Uterus (tissue), 2 donors: Measurements from ENCODE around the gene SLC2A9.
"Not testable (repeated sequence)": the region's sequence is repeated elsewhere in the genome, so short reads cannot be mapped to it uniquely, and the experiment has no call there.

Experiments used
- POLR2A ChIP-seq, 2 donors: fragments of 450-650 bp; IDR thresholded peaks; one replicate each; pipeline ENCODE4 v1.6.1; 2016; ENCODE audit warnings: antibody characterized with exemption in 2 of 2, mild to moderate bottlenecking in 1 of 2, moderate library complexity in 1 of 2
- TF ChIP-seq, protein P1 (sequence below), 4 experiments: fragments of 200-600 bp in 2 of 4; fragments of 450-650 bp in 2 of 4; sonication (generic) in 2 of 4; IDR thresholded peaks; one replicate each; pipeline ENCODE4 v1.5.1; 2016 to 2019; ENCODE audit warnings: antibody characterized with exemption in 4 of 4, mild to moderate bottlenecking in 2 of 4, moderate library complexity in 1 of 4

DNA sequence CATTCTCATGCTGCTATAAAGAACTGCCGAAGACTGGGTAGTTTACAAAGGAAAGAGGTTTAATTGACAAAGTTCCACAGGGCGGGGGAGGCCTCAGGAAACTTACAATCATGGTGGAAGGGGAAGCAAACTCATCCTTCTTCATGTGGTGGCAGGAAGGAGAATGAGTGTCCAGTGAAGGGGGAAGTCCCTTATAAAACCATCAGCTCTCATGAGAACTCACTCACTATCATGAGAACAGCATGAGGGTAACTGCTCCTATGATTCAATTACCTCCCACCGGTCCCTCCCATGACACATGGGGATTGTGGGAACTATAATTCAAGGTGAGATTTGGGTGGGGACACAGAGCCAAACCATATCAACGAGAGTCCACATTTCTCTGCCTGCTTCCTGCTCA lies 120.7 kb downstream of the SLC2A9 start:
- TF ChIP-seq, protein P1, sequence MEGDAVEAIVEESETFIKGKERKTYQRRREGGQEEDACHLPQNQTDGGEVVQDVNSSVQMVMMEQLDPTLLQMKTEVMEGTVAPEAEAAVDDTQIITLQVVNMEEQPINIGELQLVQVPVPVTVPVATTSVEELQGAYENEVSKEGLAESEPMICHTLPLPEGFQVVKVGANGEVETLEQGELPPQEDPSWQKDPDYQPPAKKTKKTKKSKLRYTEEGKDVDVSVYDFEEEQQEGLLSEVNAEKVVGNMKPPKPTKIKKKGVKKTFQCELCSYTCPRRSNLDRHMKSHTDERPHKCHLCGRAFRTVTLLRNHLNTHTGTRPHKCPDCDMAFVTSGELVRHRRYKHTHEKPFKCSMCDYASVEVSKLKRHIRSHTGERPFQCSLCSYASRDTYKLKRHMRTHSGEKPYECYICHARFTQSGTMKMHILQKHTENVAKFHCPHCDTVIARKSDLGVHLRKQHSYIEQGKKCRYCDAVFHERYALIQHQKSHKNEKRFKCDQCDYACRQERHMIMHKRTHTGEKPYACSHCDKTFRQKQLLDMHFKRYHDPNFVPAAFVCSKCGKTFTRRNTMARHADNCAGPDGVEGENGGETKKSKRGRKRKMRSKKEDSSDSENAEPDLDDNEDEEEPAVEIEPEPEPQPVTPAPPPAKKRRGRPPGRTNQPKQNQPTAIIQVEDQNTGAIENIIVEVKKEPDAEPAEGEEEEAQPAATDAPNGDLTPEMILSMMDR (IDR thresholded peaks at IDR 0.05), result not testable (repeated sequence)
- TF ChIP-seq POLR2A (IDR thresholded peaks at IDR 0.05), result not testable (repeated sequence)
